ENCODE results near the gene DEPP1.

DEPP1 gene

DNA sequence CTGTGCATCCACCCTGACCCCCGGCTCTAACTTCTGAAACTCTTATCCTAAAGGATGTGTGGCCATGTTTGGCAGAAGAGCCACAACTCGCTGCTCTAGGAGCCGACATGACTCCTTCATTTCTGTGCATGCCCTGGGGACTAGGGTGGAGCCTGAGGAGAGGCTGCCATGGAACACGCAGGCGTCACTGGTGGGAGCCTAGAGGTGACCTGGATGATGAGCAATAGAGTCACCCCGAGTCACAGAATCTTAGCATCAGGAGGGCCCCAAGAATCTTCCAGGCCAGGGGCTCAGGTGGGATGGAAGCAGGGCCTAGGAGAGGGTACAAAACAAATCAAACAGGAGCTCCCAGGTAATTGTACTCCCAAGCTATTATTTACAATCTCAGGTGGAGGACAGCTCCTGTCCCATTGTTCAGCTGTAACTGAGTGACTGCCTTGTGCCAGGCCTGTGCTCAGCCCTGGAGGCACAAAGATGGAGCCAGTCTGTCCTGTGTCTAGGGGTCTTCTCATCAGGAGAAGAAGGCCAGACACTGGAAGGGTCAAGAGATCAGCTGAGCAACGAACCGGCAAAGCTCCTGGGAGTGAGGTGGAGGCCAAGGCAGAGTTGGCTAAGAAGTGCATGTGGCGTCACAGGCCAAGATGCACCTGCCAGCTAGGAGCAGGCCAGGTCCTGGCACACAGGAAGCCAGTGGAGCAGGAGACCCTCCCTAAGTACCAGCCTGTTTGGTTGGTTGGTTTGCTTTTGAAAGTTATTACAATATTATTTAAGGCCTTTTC lies 16.3 kb upstream of the DEPP1 start:
- Histone ChIP-seq H3K4me3 (ENCODE audit: low read depth, low read length) (no peak overlapping the region), H3K27me3 (no peaks in the 10 kb centered on the region), H3K9me3 (no peaks in the 10 kb centered on the region), H3K36me3 (no peaks in the 10 kb centered on the region), H3K4me1 (no peaks in the 10 kb centered on the region)
- TF ChIP-seq, protein P1, sequence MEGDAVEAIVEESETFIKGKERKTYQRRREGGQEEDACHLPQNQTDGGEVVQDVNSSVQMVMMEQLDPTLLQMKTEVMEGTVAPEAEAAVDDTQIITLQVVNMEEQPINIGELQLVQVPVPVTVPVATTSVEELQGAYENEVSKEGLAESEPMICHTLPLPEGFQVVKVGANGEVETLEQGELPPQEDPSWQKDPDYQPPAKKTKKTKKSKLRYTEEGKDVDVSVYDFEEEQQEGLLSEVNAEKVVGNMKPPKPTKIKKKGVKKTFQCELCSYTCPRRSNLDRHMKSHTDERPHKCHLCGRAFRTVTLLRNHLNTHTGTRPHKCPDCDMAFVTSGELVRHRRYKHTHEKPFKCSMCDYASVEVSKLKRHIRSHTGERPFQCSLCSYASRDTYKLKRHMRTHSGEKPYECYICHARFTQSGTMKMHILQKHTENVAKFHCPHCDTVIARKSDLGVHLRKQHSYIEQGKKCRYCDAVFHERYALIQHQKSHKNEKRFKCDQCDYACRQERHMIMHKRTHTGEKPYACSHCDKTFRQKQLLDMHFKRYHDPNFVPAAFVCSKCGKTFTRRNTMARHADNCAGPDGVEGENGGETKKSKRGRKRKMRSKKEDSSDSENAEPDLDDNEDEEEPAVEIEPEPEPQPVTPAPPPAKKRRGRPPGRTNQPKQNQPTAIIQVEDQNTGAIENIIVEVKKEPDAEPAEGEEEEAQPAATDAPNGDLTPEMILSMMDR (IDR thresholded peaks at IDR 0.05; ENCODE audit: low read depth, low read length): no peak
- DNase-seq: no peak

DNA sequence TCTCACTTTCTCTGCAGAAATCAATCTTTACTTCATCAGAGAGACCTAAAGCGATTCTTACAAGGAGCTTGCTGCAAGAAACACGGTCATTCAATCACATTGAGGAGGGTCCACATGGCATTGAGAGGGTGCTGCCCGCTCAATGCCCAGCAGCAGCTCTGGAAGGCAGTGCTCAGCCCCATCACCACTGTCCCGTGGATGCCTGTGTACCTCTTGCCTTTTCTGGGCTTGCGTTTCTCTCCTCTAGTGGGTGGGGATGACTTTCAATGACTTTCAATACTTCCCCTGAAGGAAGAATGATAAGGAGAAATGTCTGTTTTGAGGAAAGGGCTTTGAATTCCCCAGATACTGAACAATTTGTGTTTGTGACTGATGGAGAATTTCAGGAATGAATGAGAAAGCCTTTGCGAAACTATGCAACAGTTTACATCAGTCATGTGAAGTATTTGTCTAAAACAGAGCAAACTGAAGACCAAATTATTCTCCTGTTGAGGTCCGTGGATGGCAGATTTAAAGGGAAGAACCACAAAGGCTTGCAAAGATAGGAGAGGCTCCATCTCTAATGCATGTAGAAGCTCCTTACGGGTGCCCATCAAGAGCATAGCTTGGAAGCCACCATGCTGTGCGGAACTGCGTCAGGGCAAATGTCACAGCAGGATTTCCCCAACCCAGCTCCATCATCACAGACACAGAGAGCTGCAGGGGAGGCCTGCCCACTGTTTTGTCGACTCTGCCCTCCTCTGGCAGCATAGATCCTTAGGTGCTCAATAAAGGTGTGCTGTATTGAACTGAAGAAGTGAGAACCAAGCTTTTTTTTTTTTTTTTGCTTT lies 15.5 kb upstream of the DEPP1 start:
- H3K4me1 ChIP-seq: no peaks in the 10 kb centered on the region
- DNase-seq: no peak
- no peaks in the 10 kb centered on the region for H3K9me3 ChIP-seq
- TF ChIP-seq, protein P1 (IDR thresholded peaks at IDR 0.05; ENCODE audit: low read depth, low read length): no peak
- H3K27me3 ChIP-seq: no peaks in the 10 kb centered on the region
- no peaks in the 10 kb centered on the region for H3K36me3 ChIP-seq
- H3K4me3 ChIP-seq (ENCODE audit: low read depth, low read length): no peak overlapping the region

DNA sequence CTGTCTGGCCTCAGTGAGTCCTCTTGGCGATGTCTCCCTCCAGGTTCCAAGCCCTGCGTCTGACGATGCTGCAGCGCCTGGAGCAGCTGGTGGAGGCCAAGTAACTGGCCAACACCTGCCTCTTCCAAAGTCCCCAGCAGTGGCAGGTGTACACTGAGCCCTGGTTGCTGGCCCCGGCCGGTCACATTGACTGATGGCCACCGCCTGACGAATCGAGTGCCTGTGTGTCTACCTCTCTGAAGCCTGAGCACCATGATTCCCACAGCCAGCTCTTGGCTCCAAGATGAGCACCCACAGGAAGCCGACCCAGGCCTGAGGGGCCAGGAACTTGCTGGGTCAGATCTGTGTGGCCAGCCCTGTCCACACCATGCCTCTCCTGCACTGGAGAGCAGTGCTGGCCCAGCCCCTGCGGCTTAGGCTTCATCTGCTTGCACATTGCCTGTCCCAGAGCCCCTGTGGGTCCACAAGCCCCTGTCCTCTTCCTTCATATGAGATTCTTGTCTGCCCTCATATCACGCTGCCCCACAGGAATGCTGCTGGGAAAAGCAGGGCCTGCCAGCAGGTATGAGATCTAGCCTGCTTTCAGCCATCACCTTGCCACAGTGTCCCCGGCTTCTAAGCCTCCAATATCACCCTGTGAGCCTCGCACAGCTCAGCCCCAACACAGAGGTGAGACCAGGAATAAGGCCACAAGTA lies 14.8 kb upstream of the DEPP1 start:
- TF ChIP-seq, protein P1 (IDR thresholded peaks at IDR 0.05; ENCODE audit: low read depth, low read length): no peak
- Histone ChIP-seq H3K4me1 (no peaks in the 10 kb centered on the region), H3K4me3 (ENCODE audit: low read depth, low read length) (no peak overlapping the region), H3K9me3 (no peaks in the 10 kb centered on the region), H3K27me3 (no peaks in the 10 kb centered on the region), H3K36me3 (no peaks in the 10 kb centered on the region)
- DNase-seq: no peak

DNA sequence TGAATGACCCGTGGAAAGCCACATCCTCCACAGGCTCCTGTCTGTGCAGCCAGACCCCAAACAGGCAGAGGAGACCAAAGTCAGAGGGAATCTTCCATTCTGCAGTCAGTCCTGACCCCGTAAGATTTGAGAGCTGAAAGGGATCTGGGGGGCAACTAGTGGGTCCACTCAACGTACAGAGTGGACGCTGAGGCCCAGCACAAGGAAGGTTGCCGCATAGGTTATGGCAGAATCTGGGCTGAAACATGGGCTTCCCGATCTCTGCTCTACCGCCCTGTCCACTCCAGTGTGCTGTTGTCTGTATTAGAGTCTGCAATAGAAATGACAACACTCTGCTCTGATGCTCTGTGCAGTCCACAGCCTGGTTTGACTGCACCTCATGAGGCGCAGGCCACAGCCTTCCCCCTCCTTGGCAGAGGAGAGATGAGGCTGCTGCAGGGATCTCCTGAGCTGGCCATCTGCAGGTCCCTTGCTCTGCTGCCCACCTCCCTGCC lies 14.2 kb upstream of the DEPP1 start:
- H3K4me3 ChIP-seq (ENCODE audit: low read depth, low read length): no peak overlapping the region
- no peaks in the 10 kb centered on the region for H3K4me1 ChIP-seq
- H3K36me3 ChIP-seq: no peaks in the 10 kb centered on the region
- H3K9me3 ChIP-seq: no peaks in the 10 kb centered on the region
- TF ChIP-seq, protein P1 (IDR thresholded peaks at IDR 0.05; ENCODE audit: low read depth, low read length): no peak
- no peak for DNase-seq
- no peaks in the 10 kb centered on the region for H3K27me3 ChIP-seq

DNA sequence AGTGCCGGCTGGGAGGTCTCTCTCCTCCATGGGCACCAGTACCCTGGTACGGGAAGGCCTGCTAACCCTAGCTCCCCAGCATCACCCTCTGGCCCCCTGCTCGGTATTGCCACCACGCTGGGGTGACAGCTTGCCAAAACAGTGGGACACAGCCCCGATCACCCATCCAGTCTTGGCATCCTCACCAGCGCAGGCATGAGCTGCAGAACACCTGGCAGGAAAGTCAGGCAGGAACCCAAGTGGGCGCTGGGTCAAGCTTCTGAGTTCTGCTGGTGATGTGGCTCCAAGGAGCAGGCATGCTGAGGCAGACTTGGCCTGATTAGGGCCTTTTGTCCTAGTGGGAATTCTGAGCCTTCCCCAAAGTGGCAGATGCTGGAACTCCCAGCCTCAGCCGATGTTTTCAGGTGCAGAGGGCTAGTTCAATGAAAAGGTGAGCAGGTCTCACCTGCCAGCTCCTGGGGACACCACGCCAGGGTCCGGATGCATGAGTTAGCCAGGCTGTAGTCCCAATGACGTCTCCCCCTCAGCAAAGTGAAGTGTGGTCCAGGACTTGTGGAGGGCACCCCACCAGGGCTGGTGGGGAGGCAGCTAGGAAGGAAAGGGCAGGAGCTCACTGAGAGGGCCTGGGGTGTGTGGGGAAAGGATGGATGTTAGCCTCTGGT lies 13.6 kb upstream of the DEPP1 start:
- H3K27me3 ChIP-seq: no peaks in the 10 kb centered on the region

More for the DNA sequence above, 13.6 kb upstream of the DEPP1 start:
- no peaks in the 10 kb centered on the region for H3K4me1 ChIP-seq
- TF ChIP-seq, protein P1 (IDR thresholded peaks at IDR 0.05; ENCODE audit: low read depth, low read length): no peak
- H3K4me3 ChIP-seq (ENCODE audit: low read depth, low read length): no peak overlapping the region
- DNase-seq: no peak
- H3K36me3 ChIP-seq: no peaks in the 10 kb centered on the region
- H3K9me3 ChIP-seq: no peaks in the 10 kb centered on the region
